Measurements from ENCODE around the gene JAKMIP2. TPM values are rescaled to one million over a fixed set of nuclear protein-coding genes. Genes with fewer than 3 reads are reported as not detected.

JAKMIP2 gene
- total RNA-seq, 1 donor from 2014 or later, result 0.49 TPM

GRCh38 chr5:147690595-147690994 is 91.9 kb downstream of the JAKMIP2 start:
- DNase-seq (ENCODE audit: extremely low spot score in 2 of 2), result no peak
- intact Hi-C loops (cut with DNase I), result no loop called here
- H3K4me3 ChIP-seq, result no peak overlapping the region
- H3K27me3 ChIP-seq, result no peaks in the 10 kb centered on the region
- no peaks in the 10 kb centered on the region for H3K36me3 ChIP-seq
- H3K27ac ChIP-seq, result no peak overlapping the region
- H3K4me1 ChIP-seq, result no peaks in the 10 kb centered on the region
- no peak for TF ChIP-seq POLR2A (IDR thresholded peaks at IDR 0.05)
- TF ChIP-seq POLR2AphosphoS5 (IDR thresholded peaks at IDR 0.05; ENCODE audit: insufficient read depth in 1 of 2, low read depth in 1 of 2), result no peak
- TF ChIP-seq, protein P1, sequence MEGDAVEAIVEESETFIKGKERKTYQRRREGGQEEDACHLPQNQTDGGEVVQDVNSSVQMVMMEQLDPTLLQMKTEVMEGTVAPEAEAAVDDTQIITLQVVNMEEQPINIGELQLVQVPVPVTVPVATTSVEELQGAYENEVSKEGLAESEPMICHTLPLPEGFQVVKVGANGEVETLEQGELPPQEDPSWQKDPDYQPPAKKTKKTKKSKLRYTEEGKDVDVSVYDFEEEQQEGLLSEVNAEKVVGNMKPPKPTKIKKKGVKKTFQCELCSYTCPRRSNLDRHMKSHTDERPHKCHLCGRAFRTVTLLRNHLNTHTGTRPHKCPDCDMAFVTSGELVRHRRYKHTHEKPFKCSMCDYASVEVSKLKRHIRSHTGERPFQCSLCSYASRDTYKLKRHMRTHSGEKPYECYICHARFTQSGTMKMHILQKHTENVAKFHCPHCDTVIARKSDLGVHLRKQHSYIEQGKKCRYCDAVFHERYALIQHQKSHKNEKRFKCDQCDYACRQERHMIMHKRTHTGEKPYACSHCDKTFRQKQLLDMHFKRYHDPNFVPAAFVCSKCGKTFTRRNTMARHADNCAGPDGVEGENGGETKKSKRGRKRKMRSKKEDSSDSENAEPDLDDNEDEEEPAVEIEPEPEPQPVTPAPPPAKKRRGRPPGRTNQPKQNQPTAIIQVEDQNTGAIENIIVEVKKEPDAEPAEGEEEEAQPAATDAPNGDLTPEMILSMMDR (IDR thresholded peaks at IDR 0.05), result no peak
- no peaks in the 10 kb centered on the region for H3K9me3 ChIP-seq

DNA sequence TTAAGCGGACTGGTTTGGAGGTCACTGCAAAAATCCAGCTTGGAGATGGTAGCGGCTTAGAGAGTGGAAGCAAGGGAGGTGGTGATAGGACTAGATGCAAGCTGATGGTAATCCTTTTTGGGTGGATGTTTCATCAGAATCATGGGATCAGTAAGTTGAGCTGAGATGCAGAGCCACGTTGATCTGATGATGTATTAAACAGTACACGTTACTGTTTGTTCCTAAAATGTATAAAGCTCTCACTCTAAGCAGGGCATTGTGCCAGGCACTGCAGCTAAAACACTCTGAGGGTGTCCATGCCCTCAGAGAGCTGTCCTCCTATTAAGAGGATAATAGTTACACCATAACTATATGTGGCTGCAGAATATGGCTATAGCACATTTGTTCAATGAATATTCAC is 93.1 kb downstream of the JAKMIP2 start:
- H3K27ac ChIP-seq, result no peak overlapping the region
- intact Hi-C loops (cut with DNase I), result no loop called here

GRCh38 chr5:147688656-147689356 is 93.7 kb downstream of the JAKMIP2 start:
- intact Hi-C loops (cut with DNase I), result no loop called here
- no peaks in the 10 kb centered on the region for H3K9me3 ChIP-seq
- H3K4me3 ChIP-seq, result no peak overlapping the region

More for the DNA sequence above, 93.1 kb downstream of the JAKMIP2 start:
- TF ChIP-seq POLR2AphosphoS5 (IDR thresholded peaks at IDR 0.05; ENCODE audit: insufficient read depth in 1 of 2, low read depth in 1 of 2) (no peak), POLR2A (IDR thresholded peaks at IDR 0.05) (no peak)
- TF ChIP-seq, protein P1 (IDR thresholded peaks at IDR 0.05), result no peak
- Histone ChIP-seq H3K36me3 (no peaks in the 10 kb centered on the region), H3K4me3 (no peak overlapping the region), H3K27me3 (no peaks in the 10 kb centered on the region), H3K9me3 (no peaks in the 10 kb centered on the region), H3K4me1 (no peaks in the 10 kb centered on the region)
- DNase-seq (ENCODE audit: extremely low spot score in 2 of 2), result no peak

GRCh38 chr5:147687118-147687517 is 95.4 kb downstream of the JAKMIP2 start:
- H3K27me3 ChIP-seq, result no peaks in the 10 kb centered on the region
- no peak for TF ChIP-seq POLR2A (IDR thresholded peaks at IDR 0.05)
- TF ChIP-seq POLR2AphosphoS5 (IDR thresholded peaks at IDR 0.05; ENCODE audit: insufficient read depth in 1 of 2, low read depth in 1 of 2), result no peak
- TF ChIP-seq, protein P1 (IDR thresholded peaks at IDR 0.05), result no peak
- no peak overlapping the region for H3K27ac ChIP-seq
- no peak overlapping the region for H3K4me3 ChIP-seq
- intact Hi-C loops (cut with DNase I), result no loop called here
- no peak for DNase-seq (ENCODE audit: extremely low spot score in 2 of 2)
- H3K36me3 ChIP-seq, result no peaks in the 10 kb centered on the region
- no peaks in the 10 kb centered on the region for H3K9me3 ChIP-seq
- H3K4me1 ChIP-seq, result no peaks in the 10 kb centered on the region

More at GRCh38 chr5:147688656-147689356, 93.7 kb downstream of the JAKMIP2 start:
- Histone ChIP-seq H3K27me3 (no peaks in the 10 kb centered on the region), H3K36me3 (no peaks in the 10 kb centered on the region), H3K4me1 (no peaks in the 10 kb centered on the region), H3K27ac (no peak overlapping the region)
- no peak for DNase-seq (ENCODE audit: extremely low spot score in 2 of 2)
- TF ChIP-seq, protein P1 (IDR thresholded peaks at IDR 0.05), result no peak
- TF ChIP-seq POLR2AphosphoS5 (IDR thresholded peaks at IDR 0.05; ENCODE audit: insufficient read depth in 1 of 2, low read depth in 1 of 2) (no peak), POLR2A (IDR thresholded peaks at IDR 0.05) (no peak)

- no peaks in the 10 kb centered on the region for H3K36me3 ChIP-seq
- no peaks in the 10 kb centered on the region for H3K27me3 ChIP-seq
- no peak overlapping the region for H3K27ac ChIP-seq
- no peak overlapping the region for H3K4me3 ChIP-seq
- TF ChIP-seq, protein P1 (IDR thresholded peaks at IDR 0.05), result no peak
- TF ChIP-seq POLR2A (IDR thresholded peaks at IDR 0.05) (no peak), POLR2AphosphoS5 (IDR thresholded peaks at IDR 0.05; ENCODE audit: insufficient read depth in 1 of 2, low read depth in 1 of 2) (no peak)
- H3K4me1 ChIP-seq, result no peaks in the 10 kb centered on the region
- intact Hi-C loops (cut with DNase I), result no loop called here
- H3K9me3 ChIP-seq, result no peaks in the 10 kb centered on the region
- no peak for DNase-seq (ENCODE audit: extremely low spot score in 2 of 2)
Observed at GRCh38 chr5:147686421-147686820, 96.1 kb downstream of the JAKMIP2 start.
